ENCODE results near the gene KIAA0930.

DNA sequence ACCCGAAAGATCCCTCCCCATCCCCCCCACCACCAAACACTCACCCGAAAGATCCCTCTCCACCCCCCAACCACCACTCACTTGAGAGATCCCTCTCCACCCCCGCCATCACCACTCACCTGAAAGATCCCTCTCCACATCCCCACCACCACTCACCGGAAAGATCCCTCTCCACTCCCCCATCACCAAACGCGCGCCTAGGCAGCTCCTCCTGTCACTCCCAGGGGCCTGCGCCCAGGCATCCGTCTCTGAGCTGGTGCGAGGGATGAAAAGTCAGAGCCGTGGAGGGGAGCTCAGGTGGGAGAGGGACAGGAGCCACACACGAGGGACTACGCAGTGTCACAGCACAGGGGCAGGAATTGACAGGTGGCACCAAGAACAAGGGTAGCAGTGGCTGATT, 11.5 kb downstream of the KIAA0930 start:
- TF ChIP-seq NFIC (IDR thresholded peaks at IDR 0.05) (no peak), YY1 (IDR thresholded peaks at IDR 0.05; ENCODE audit: low read depth) (no peak), RAD21 (IDR thresholded peaks at IDR 0.05; ENCODE audit: low read depth) (no peak), CREB1 (IDR thresholded peaks at IDR 0.05; ENCODE audit: low read depth) (no peak), EP300 (IDR thresholded peaks at IDR 0.05; ENCODE audit: borderline replicate concordance) (no peak), CEBPB (IDR thresholded peaks at IDR 0.05) (no peak)
- TF ChIP-seq, protein P1, sequence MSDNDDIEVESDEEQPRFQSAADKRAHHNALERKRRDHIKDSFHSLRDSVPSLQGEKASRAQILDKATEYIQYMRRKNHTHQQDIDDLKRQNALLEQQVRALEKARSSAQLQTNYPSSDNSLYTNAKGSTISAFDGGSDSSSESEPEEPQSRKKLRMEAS (IDR thresholded peaks at IDR 0.05) = no peak
- TF ChIP-seq, protein P2, sequence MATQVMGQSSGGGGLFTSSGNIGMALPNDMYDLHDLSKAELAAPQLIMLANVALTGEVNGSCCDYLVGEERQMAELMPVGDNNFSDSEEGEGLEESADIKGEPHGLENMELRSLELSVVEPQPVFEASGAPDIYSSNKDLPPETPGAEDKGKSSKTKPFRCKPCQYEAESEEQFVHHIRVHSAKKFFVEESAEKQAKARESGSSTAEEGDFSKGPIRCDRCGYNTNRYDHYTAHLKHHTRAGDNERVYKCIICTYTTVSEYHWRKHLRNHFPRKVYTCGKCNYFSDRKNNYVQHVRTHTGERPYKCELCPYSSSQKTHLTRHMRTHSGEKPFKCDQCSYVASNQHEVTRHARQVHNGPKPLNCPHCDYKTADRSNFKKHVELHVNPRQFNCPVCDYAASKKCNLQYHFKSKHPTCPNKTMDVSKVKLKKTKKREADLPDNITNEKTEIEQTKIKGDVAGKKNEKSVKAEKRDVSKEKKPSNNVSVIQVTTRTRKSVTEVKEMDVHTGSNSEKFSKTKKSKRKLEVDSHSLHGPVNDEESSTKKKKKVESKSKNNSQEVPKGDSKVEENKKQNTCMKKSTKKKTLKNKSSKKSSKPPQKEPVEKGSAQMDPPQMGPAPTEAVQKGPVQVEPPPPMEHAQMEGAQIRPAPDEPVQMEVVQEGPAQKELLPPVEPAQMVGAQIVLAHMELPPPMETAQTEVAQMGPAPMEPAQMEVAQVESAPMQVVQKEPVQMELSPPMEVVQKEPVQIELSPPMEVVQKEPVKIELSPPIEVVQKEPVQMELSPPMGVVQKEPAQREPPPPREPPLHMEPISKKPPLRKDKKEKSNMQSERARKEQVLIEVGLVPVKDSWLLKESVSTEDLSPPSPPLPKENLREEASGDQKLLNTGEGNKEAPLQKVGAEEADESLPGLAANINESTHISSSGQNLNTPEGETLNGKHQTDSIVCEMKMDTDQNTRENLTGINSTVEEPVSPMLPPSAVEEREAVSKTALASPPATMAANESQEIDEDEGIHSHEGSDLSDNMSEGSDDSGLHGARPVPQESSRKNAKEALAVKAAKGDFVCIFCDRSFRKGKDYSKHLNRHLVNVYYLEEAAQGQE (IDR thresholded peaks at IDR 0.05; ENCODE audit: low read depth) = no peak
- TF ChIP-seq, protein P3, sequence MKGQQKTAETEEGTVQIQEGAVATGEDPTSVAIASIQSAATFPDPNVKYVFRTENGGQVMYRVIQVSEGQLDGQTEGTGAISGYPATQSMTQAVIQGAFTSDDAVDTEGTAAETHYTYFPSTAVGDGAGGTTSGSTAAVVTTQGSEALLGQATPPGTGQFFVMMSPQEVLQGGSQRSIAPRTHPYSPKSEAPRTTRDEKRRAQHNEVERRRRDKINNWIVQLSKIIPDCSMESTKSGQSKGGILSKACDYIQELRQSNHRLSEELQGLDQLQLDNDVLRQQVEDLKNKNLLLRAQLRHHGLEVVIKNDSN (IDR thresholded peaks at IDR 0.05) = no peak
